HepG2 (cell line): Measurements from ENCODE around the gene UQCC5.

Experiments
- ARID5B ChIP-seq: IDR thresholded peaks from 2 replicates; pipeline ENCODE4 v1.4.0; 2020; ENCODE audit warnings: mild to moderate bottlenecking, missing genetic modification reagents
- CTCF ChIP-seq: sonication (generic); formaldehyde crosslinking; IDR thresholded peaks from 2 replicates; pipeline ENCODE4 v1.5.0; 2020; ENCODE audit warnings: mild to moderate bottlenecking, missing genetic modification reagents, moderate library complexity
- POLR2A ChIP-seq, 2 experiments: IDR thresholded peaks; 2 replicates each; pipeline ENCODE4 v1.6.1; 2011; ENCODE audit warnings: low read depth in 2 of 2, low read length in 2 of 2, mild to moderate bottlenecking in 1 of 2, moderate library complexity in 1 of 2; ENCODE audit not compliant: insufficient read depth in 1 of 2
- RAD21 ChIP-seq: fragments of 450-650 bp; formaldehyde crosslinking; IDR thresholded peaks from 2 replicates; pipeline ENCODE4 v1.5.0; 2020; ENCODE audit warnings: mild to moderate bottlenecking
- RBAK ChIP-seq: sonication (generic); formaldehyde crosslinking; IDR thresholded peaks from 2 replicates; pipeline ENCODE4 v1.5.1; 2020; ENCODE audit warnings: mild to moderate bottlenecking, missing genetic modification reagents
- ZNF768 ChIP-seq: sonication (generic); formaldehyde crosslinking; IDR thresholded peaks from 2 replicates; pipeline ENCODE4 v1.4.0; 2020; ENCODE audit warnings: missing genetic modification reagents

GRCh38 chr3:52551118-52551517 is 14.7 kb downstream of the UQCC5 start:
- TF ChIP-seq ARID5B (no peak), CTCF (no peak), RBAK (CRISPR knock-in tag) (no peak), RAD21 (CRISPR knock-in tag) (no peak), POLR2A (IDR thresholded peaks at IDR 0.05; ENCODE audit: insufficient read depth in 1 of 2, low read depth in 2 of 2, low read length in 2 of 2) (no peak), ZNF768 (CRISPR knock-in tag) (no peak)
